Activated CD4-positive, alpha-beta T cell treated with anti-CD3 and anti-CD28 coated beads for 1 hour (primary cell): Measurements from ENCODE around the gene GABPB2.
A peak's percentile ranks its signal among the peaks of the same experiment; 100 is the strongest.

ENCODE experiments used
- DNase-seq: peaks from one replicate; pipeline ENCODE4 v3.0.0-alpha.2; 2020

Gene GABPB2

DNA sequence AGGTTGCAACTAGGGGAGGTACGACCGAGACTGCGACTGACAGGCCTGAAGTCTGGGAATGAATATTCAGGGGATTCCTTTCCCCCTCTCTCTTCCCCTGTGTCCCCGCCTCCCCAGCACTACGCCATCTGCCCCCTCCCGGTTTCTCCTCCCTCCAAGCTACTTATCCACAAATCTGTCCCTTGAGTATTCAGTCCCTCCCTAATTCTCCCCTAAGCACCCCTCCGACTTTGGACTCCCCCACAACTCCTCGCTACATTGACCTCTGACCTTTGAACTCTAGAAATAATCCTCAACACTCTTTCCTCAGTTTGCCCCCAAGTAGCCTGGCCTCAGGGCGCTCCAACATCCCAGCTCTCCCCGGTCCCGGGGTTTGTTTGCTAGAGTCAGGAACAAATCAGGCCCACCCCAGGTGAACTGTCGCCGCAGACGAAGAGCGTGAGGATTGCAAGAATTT, 94.7 kb downstream of the GABPB2 start:
- DNase-seq = no peak

DNA sequence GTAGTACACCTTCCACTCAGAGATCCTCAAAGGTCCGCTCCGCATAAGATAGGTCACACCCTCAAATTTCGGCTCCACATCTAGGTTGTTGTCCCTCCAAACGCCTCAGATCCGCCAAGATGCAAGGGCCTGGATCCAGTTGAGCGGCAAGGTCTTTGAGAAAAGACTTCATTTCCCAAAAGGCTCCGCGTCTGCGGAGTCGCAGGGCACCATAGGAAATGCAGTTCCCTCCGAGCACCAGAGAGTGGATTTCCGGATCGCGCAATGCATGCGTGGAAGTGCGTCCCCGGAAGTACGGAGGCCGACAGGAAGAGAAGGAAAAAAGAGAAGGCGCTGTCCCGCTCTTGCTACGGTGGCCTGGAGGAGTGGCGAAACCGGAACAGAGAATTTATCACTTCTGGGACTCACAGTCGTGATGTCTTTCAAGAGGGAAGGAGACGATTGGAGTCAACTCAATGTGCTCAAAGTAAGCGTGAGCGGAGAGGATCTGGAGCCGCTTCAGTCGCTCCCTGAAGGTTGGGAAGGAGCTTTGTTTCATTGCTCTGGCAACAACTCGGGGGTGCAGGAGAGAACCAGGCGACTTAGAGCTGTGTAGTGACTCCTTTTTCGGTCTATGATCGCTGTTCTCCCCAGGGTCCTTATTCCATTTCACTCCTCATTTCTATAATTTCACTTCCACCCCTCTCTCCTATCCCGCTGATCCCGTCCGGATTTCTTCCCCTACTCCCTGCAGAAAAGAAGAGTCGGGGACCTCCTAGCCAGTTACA, 95.4 kb downstream of the GABPB2 start, which contains the start of the genes LYSMD1 and SCNM1:
Gene LYSMD1 (minus strand): TSS at position 165 of the 767 bp plus-strand sequence. CDS start 644 bp downstream, outside the sequence.
Gene SCNM1 (plus strand): TSS at position 407 of the 767 bp plus-strand sequence. CDS start 9 bp downstream, at position 416.
- peak; percentile 92 for DNase-seq

- no peak for DNase-seq
Observed at GRCh38 chr1:151166505-151166956, 96.0 kb downstream of the GABPB2 start.

GRCh38 chr1:151167116-151167515, 96.6 kb downstream of the GABPB2 start:
- no peak for DNase-seq

DNA sequence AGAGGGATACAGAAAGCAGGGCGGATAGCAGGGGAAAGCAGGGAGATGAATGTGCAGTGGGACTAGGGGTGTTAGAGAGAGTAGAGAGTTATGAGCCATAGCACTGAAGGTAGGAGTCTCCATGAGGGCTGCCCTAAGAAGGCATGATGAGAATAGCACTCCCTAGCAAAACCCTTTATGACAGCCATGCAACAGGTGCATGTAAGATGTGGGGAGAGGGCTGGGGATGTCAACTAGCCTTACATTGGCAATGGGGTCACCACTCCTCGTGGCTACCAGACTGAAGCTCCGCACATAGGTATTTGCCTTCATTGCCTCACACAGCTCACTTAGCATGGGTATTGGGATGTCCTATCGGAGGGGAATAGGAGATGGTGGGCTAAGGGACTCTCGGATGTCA, 100.6 kb downstream of the GABPB2 start:
- DNase-seq = no peak
